NCI-H2081 treated with DMSO at 0.1 percent for 48 hours (cell line): ENCODE results near the gene ULK4.

Experiments used
- DNase-seq: peaks from one replicate; lab custom pipeline; 2025; lab: John Stamatoyannopoulos, UW

The ULK4 gene

DNA sequence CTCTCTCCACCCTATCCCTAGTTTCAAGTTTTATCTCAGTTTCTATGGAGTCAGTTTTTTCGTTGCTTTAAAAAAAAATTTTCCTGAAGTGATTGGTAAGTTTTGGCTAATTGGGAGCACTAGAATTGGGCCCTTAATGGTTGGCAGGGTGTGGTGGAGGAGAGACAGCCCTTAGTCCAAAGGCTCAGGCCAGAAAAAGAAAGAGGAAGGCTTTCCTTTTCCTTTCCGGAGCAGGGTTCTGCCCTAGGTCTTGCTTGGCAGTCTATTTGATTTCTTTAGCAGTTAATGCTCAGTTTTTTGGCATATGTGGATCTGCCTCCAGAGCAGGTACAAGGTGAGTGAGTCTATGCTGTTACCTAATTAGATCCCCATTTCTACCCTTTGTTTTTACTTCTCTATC, 739.9 kb downstream of the ULK4 start:
- no peak for DNase-seq

DNA sequence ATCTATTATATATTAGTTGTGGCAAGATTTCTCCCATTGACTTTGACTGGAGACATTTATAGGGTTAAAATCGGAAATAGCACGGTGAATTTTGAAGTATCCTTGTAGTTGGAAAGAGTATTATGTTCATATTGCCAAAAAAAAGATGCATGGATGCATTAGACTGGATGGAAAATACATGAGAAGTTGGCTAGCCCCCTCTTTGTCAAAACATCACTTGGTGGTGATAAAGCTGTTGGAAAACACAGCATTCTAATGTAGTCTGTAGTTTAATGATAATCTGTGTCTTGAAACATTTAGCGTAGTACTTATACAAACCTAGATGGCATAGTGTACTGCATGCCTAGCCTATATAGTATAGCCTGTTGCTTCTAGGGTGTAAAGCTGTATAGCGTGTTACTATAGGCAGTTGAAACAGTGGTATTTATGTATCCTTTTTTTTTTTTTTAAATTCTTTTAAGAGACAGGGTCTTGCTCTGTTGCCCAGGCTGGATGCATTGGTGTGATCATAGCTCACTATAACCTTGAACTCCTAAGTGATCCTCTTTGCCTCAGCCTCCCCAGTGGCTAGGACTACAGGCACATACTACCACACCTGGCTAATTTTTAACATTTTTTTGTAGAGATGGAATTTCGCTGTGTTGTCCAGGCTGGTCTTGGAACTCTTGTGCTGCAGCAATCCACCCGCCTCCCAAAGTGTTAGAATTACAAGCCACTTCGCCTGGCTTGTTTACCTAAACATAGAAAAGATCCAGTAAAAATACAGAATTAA, 740.8 kb downstream of the ULK4 start:
- no peak for DNase-seq

DNA sequence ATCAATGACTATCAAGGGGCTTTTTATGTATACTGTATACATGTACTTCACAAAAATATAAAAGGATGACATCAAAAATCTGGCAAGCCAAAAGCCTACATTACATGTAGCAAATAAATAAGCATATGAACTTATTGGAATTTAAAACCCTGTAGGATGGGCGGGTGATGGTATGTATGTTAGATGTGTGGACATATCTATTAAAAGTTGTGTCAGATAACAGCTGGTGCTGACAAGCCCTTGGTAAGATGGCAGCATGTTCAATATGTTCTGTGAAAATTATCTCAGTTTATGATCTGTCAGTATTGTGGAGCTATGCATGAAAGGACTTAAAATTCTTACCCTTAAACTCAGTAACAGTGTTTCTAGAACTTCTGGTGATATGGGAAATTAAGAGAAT, 742.5 kb downstream of the ULK4 start:
- no peak for DNase-seq

DNA sequence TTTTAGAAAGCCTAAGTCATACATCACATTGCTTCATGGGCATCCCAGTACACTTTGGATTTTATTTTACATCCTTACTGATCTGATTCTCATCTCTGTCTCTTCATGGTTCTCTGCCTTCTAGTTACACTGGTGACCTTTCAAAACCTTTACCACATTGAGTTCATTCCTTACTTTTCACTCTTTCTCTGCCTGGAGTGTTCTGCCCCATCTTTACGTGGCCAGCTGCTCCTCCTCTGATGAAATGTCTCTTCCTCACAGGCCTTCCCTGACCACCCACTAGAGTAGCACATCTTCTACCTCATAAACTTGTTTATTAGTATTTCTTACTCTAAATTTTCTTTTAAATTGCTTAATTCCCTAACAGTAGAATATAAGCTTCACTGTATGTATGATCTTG, 744.9 kb downstream of the ULK4 start:
- no peak for DNase-seq

DNA sequence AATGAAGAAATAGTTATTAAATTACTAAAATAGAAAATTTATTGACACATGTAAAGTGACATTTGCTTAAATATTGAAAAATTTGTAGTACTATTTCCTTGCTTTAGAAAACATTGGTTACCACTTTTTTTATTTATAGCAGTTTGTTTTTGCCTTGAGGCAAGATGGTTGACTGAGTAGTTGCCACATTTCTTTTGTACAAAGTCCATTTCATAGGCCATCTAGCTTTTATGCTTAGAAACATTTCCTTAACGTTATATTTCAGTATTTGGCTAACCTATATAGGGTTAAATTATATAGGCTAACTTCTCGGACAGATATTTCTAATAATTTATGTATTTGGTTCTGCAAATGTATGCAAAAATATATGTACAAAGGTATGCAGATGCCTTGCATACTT, 745.5 kb downstream of the ULK4 start:
- DNase-seq = no peak

DNA sequence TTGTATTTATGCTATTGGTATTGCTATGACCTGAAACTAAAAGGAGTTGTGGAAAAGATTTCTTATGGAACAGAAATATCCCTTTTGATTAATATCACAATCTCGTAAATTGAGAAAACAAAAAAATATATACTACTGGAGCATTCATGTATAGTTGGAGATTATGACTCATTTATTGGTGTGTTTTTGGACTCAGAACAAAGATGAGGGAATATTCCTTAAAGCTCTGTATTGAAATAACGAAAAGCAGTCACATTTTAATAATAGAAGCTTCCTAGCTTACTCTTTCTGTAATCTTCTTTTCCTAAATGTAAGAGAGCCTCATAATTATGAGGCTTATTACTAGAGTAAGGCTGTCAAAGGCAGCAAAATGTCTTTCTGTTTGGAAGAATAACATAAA, 748.3 kb downstream of the ULK4 start:
- DNase-seq = no peak

DNA sequence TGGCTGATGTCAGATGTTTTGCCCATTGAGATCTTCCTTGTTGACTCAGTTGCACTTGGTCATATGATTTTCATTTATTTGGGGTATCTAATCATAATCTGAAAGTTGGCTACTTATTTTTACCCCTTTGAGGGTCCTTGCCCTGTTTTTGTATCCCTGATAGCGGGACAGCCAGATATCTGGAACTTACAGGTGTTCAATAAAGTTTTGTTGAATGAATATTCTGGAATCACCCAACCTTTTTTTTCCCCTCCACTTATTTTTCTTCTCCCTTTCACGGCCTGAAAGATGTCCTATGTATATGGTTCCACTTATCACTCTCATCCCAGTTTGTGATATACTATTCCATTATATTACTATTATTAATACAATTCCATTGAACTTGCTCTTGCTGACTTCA, 749.8 kb downstream of the ULK4 start:
- no peak for DNase-seq

DNA sequence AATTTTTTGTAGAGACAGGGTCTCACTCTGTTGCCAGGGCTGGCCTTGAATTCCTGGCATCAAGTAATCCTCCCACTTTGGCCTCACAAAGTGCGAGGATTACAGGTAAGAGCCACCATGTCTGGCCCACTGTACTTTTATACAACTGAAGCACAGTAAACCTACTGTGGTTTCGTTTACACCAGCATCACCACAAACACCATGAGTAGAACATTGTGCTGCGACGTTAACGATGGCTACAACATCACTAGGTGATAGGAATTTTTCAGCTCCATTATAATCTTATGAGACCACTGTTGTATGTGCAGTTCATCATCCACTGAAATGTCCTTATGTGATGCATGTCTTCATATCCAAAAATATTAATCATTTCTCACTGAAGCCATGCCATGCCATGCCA, 750.9 kb downstream of the ULK4 start:
- no peak for DNase-seq

DNA sequence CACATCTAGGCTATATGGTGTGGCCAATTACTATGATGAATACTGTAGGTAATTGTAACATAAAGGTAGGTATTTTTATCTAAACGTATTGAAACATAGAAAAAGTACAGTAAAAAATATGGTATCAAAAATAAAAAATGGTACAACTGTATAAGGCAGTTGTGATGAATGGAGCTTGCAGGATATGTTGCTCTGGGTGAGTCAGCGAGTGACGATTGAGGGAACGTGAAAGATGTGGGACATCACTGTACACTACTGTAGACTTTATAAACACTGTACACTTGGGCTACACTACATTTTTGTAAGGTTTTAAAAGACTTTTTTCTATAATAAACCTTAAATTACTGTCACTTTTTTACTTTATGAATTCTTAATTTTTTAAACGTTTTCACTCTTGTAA, 752.3 kb downstream of the ULK4 start:
- DNase-seq = no peak

DNA sequence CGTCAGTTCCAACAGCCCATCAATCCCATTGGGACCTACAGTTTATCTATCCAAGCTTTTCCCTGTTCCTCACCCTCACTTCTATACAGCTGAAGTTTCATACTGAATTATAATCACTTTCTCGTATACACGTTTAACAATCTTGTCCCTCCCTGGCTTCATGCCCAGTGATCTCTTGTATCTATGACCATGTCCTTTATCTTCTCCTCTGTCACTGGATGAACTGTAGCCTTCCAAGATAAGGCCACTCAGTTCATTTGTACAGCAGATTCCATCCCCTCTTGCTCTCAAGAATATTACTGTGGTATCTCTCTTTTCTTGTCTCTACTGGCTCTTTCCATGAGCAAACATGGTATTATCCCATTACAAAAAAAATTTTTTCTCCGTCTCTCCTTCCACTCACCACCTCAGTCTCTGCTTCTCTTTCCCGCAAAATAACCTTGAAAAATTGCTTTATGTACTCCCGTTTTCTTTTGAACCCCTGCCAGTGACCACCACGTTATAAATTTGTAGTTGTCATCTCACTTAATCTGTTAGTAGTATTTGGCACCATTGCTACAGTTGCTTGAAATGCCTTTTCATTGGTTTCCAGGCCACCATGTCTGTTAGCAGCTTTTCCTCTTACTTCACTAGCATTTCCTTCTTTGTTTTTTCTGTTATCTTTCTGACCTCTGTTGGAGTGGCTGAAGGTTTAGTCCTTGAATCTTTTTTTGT, 753.2 kb downstream of the ULK4 start:
- no peak for DNase-seq

DNA sequence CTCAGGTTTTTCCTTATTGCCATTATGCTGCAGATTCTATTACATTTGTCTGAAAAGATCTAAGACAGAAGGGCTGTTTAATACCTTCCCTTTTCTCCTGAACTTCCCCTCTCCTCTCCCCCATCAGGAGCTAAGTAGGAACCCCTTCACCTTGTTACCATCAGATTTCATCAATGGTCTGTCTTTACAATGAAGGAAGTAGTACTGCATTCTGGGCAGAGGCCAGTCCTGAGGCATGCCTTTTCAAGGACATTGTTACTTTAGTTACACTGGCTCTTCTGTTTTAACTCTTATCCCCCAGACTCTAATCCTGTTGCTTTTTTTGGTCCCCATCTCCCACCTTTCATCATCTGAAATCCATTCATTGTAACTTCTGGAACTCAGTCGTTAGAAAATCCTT, 754.5 kb downstream of the ULK4 start:
- no peak for DNase-seq

DNA sequence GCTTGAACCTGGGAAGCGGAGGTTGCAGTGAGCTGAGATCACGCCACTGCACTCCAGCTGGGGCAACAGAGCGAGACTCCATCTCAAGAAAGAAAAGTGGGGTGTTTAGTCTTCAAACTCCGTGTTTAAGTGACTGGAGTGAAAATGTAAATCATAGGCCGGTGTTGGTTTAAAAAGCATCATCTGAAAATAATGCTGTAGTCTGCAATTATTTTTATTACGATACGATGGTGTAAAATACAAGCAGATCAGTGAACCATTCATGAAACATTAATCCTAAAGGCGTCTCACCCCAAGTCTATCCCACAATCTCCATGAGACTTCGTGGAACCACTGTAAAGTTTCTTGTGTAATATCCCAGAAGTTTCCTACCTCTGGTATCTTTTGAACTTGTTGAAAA, 756.3 kb downstream of the ULK4 start:
- no peak for DNase-seq

DNA sequence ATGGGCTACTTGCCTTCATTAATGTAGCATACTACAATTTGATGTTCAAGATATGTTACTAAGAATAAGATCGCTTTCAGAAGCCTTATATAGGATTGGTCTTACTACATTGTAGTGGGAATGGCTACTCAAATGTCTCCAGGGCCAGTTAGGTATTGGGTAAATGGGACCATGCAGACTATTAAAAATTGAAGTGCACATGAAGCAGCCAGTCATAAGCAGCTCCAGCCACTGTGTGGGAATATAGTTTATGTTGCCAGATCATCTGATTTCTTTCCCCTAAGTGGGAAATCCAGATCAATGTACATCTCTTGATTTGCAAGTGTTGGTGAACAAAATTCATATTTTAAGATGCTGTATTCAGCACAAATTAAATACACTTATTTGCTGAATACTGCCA, 757.5 kb downstream of the ULK4 start:
- no peak for DNase-seq

DNA sequence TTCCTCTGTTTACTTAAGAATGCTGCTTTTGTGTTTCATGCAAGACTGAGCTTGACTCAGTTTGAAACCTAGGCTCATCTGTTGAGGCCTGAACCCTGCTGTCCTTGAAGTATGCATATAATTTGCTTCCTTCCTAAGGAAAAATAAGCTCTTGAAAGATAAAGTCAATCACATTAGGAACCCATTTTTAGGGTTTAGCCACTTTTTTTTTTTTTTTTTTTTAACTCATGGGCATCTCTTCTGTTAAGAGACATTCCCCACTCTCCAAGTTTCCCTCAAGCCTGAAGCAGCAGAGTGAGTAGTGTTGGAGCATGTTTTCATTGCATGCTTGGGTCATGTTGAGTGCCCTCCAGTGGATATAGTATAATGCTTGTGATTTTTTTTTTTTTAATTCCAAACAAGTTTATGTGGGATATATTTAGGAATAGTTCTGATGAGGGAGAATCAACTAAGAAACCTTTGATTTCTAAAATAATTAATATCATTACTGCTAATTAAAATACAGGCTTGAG, 759.0 kb downstream of the ULK4 start:
- no peak for DNase-seq

DNA sequence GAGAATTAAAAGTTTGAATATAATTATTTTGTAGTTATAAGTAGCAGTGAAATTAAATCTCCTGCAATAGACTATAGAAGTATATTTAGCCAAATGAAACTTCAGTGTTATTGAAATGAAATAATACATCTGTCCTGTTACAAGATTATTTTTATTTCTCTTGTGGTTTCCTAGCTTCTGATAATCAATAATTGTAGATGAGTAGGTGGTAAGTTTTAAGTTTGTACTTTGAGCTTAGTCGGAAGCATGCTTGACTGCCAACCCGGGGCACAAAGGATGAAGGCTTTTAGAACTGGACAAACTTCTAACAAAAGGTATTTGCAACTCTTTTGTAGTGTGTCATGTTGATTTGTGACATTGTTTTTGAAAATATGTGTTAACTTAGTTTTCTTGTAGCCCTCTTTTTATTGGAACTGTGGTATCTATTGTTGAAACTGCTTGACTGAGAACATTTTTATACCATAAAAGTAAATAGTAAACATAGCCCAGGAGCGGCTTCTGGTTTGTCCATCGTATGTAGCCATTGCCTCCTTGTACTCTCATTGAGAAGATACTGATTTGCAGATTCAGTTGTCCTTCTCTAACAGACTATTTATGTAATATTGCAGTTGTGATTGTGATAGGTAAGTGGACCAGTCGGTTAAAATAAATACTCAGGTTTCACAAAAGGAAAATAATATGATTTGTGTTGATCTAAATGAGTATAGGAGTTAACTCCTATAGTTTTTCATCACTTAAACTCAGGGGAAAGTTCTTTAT, 759.6 kb downstream of the ULK4 start:
- no peak for DNase-seq

DNA sequence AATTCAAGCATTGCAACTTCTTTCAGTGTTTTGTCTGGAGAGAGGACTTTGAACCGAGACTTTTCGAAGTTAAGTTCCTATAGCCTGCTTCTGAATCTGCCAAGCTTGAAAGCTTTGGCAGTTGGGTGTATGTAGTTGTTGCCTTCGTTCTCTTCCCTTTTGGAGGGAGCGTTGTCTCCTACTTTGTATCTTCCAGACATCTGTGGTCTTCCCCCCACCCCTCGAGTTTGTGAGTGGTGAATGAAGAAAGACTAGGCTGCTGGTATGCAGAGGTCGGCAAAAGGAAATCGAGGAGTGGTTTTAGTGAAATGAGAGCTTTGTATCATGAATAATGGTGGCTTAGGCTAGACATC, 761.3 kb downstream of the ULK4 start:
- DNase-seq = no peak

DNA sequence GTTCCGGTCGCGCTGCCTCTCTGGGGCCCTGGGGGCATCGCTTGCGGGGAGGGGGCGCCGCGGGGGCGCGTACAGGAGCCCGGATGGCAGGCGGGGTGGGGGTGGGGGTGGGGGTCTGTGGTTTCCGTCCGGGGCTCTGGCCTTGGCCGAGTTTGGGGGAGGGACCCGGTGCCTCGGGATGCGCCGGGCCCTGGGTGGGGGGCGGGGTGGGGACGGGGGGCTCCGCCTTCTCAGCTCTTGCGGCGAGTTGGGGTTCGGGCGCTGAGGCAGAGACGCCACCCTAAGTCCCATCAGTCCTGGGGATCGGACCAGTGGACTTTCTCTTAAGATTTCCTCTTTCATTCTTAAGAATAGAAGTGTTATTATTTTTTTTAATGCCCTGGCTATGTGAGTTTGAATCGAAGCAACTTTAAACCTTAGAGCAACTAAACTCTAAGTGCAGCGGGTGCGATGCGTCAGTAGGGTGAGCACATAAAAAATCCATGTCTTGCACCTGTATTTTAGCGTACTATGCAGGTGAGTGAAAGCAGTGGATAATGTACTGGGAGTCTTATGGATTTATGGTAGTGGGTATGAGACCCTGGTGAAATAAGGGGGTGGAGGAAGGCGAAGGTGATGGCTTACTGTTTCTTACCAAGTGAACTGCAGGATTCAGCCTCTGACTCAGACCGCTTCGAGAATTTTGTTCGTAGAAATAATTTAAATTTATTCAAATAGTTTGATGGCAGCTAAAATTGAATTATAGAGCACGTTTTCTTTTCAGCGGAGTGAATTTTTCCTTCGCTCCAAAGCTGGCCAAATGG, 761.8 kb downstream of the ULK4 start:
- DNase-seq = no peak

DNA sequence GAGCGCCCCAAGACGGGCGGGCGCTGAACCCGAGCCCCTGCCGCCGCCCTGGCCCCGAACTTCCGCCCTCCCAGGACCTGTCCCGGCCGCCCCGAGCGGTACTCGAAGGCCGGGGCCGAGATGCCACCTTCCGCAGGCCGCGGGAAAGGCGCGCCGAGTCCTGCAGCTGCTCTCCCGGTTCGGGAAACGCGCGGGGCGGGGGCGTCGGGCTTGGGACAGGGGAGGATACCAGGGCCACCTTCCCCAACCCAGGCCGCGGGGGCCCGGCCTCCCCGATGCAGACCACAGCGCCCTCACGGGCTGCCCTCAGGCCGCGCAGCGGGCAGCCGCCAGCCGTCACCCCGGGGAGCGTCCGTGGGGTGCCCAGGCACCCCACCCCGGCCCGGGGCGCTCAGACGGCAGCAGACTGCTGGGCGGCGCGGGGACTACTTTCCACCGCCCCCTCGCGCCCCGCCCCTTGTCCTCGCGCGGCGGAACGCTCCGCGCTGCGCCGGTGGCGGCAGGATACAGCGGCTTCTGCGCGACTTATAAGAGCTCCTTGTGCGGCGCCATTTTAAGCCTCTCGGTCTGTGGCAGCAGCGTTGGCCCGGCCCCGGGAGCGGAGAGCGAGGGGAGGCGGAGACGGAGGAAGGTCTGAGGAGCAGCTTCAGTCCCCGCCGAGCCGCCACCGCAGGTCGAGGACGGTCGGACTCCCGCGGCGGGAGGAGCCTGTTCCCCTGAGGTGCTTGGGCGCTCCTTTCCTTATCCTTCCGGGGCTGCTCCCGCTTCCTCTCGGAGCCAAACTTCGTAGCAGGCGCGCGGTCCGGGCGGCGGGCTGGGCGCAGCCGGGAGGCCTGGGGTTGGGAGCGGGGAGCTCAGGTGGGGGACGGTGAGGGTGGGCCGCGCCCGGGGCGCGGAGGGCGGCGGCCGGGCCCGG, 762.7 kb downstream of the ULK4 start, which contains the start of gene CTNNB1:
Gene CTNNB1, plus strand, starts transcription at position 556 of the 916 bp plus-strand sequence. CDS start 24,564 bp downstream, outside the sequence.
- DNase-seq = no peak

DNA sequence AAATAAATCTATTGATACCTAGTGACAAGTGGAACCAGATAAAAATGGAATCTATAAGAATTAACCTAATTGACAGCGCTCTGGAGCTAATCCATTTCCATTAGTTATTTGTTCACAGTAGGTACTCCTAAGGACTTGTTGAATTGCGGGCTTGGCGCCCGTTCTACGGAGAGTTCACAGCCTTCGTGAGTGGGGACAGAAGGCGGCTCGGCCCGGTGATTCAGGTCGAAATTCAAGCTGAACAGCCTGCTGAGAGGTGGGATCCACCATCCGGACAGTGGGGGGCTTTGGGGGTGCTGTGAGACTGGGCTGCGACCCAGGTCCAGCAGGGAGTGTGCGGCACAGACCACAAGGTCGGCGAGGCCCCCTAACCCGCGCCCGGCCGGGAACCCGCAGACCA, 763.4 kb downstream of the ULK4 start:
- no peak for DNase-seq

DNA sequence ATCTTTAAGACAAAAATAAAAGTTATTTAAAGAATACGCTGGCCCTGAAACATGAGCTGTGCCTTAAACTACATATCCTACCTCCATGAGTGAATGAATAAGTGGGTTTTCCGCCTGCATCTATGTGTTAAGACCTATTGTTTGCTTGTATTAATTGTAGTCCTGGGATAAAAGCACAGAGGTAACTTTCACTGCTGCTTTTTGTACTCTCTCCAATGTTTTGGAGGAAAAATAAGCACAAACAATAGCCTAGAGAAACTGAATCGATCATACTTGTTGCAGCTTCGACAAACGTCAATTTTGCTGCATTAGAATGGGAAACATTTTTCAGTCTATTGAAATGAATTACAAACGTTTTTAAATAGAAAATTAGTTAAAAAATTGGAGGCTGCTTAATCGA, 763.9 kb downstream of the ULK4 start:
- no peak for DNase-seq
